LoVo (cell line): ENCODE results near the gene ISLR2.
A peak's percentile ranks its signal among the peaks of the same experiment; 100 is the strongest.

ENCODE experiments used
- DNase-seq: peaks from one replicate; pipeline ENCODE4 v3.0.0-alpha.2; 2016; ENCODE audit warnings: low spot score

The ISLR2 gene

GRCh38 chr15:74128785-74129585 lies 1.4 kb upstream of the ISLR2 start:
- no peak for DNase-seq

GRCh38 chr15:74129586-74130154 lies 716 bp upstream of the ISLR2 start:
- no peak for DNase-seq

GRCh38 chr15:74130849-74131627 lies 652 bp downstream of the ISLR2 start:
- DNase-seq: no peak

GRCh38 chr15:74131628-74132413 lies 1.4 kb downstream of the ISLR2 start:
- DNase-seq: no peak

- no peak for DNase-seq
These were observed 2.6 kb downstream of the ISLR2 start for GRCh38 chr15:74132681-74133651.

- no peak for DNase-seq
These were observed 3.5 kb downstream of the ISLR2 start for GRCh38 chr15:74133694-74134386.

GRCh38 chr15:74134387-74135027 lies 4.1 kb downstream of the ISLR2 start:
- DNase-seq: no peak

- no peak for DNase-seq
These were observed 4.7 kb downstream of the ISLR2 start for GRCh38 chr15:74135041-74135565.

- DNase-seq: no peak
These were observed 6.1 kb downstream of the ISLR2 start for GRCh38 chr15:74136540-74136813.

GRCh38 chr15:74136814-74137536 lies 6.6 kb downstream of the ISLR2 start:
- no peak for DNase-seq

- no peak for DNase-seq
These were observed 7.1 kb downstream of the ISLR2 start for GRCh38 chr15:74137537-74137894.

GRCh38 chr15:74138642-74139041 lies 8.3 kb downstream of the ISLR2 start:
- DNase-seq: no peak

- DNase-seq: no peak
These were observed 11.2 kb downstream of the ISLR2 start for GRCh38 chr15:74141591-74141990.

GRCh38 chr15:74144153-74144775 lies 13.9 kb downstream of the ISLR2 start:
- DNase-seq: peak; percentile 34

- no peak for DNase-seq
These were observed 16.0 kb downstream of the ISLR2 start for GRCh38 chr15:74146277-74146800.

- DNase-seq: no peak
These were observed 16.7 kb downstream of the ISLR2 start for GRCh38 chr15:74147051-74147450.

- DNase-seq: no peak
These were observed 25.5 kb downstream of the ISLR2 start for GRCh38 chr15:74155766-74156417.
